ENCODE data around the gene MAPRE3. TPM values are rescaled to one million over a fixed set of nuclear protein-coding genes. Genes with fewer than 3 reads are reported as not detected.

Gene MAPRE3
- total and polyA plus RNA-seq, 2 donors (not counting 3 experiments of a cell fraction or from before 2014, with no cell fraction given): 4.4 to 6.1 TPM

DNA sequence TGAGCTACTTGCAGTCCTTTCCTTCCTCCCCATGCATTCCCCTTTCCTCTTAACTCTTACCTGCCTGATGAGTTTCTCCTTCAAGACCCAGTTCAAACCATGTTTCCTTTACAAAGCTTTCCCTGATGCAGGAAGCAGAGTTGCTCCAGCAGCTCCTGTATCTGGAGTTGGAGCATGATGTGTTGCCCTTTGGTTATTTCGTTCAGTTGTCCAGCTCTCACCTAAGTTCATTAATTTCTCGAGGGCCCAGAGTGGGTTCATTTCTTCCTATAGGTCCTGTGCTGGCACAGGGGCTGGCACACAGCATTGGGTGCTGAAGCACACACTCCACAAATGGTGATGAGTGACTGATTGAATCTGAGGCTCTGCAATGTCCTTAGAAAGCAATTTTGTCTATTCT is 39.3 kb downstream of the MAPRE3 start:
- Histone ChIP-seq H3K9me3 (replicated peaks; ENCODE audit: control insufficient read depth, insufficient read depth, low read length) (no peaks in the 10 kb centered on the region), H3K27ac (ENCODE audit: insufficient read depth, low read depth, low read length) (no peak overlapping the region), H3K4me2 (ENCODE audit: insufficient read depth, low read length) (no peak overlapping the region), H2AFZ (ENCODE audit: low read depth, low read length) (no peak overlapping the region), H3K36me3 (ENCODE audit: control insufficient read depth in 2 of 2, extremely low read depth in 1 of 2, insufficient read depth in 2 of 2, low read length in 2 of 2) (no peaks in the 10 kb centered on the region), H3K9me1 (replicated peaks; ENCODE audit: control insufficient read depth, extremely low read depth, insufficient read depth, low read length) (no peaks in the 10 kb centered on the region), H3K9ac (replicated peaks; ENCODE audit: extremely low read depth, insufficient read depth, low read length) (no peak overlapping the region), H3K79me2 (ENCODE audit: control insufficient read depth, insufficient read depth, low read length) (no peaks in the 10 kb centered on the region), H3K4me3 (replicated peaks in 1 of 3; ENCODE audit: insufficient read depth in 1 of 3, low read depth in 1 of 3, low read length in 3 of 3) (no peak overlapping the region), H4K20me1 (replicated peaks; ENCODE audit: control insufficient read depth, extremely low read depth, insufficient read depth, low read length) (no peaks in the 10 kb centered on the region), H3K4me1 (ENCODE audit: control insufficient read depth, extremely low read depth, insufficient read depth, low read length) (peaks cover 4% of the 10 kb centered on the region), H3K27me3 (ENCODE audit: control insufficient read depth in 2 of 2, insufficient read depth in 2 of 2, low read length in 2 of 2) (no peaks in the 10 kb centered on the region)
- no TSS peak for BruUV-seq (replicated peaks)
- no peak for DNase-seq (ENCODE audit: low read depth, low spot score)
- dilution Hi-C loops (cut with MboI; ENCODE audit: extremely low pct_ligation_motif_present, low sequenced_read_pairs): no loop called here
- no peak for TF ChIP-seq GATA2 (IDR thresholded peaks at IDR 0.05; ENCODE audit: insufficient read depth, insufficient read length, low read depth, low read length)
- no peak for TF ChIP-seq POLR2AphosphoS5 (IDR thresholded peaks at IDR 0.05; ENCODE audit: insufficient read depth, low read depth, low read length)
- no peak for FAIRE-seq
- ChIA-PET CTCF (interaction anchor here (0.6 to 4.9 kb wide), 8 partner anchors 19 to 284 kb away, joined by 3 to 46 read pairs (median 3); no protein-coding TSS in a partner anchor), POLR2A (no interaction called here)
- intact Hi-C loops (cut with micrococcal nuclease): no loop called here

GRCh38 chr2:27010139-27010538 is 39.7 kb downstream of the MAPRE3 start:
- Histone ChIP-seq H3K27me3 (ENCODE audit: control insufficient read depth in 2 of 2, insufficient read depth in 2 of 2, low read length in 2 of 2) (no peaks in the 10 kb centered on the region), H3K9me1 (replicated peaks; ENCODE audit: control insufficient read depth, extremely low read depth, insufficient read depth, low read length) (no peaks in the 10 kb centered on the region), H3K27ac (ENCODE audit: insufficient read depth, low read depth, low read length) (no peak overlapping the region), H3K4me1 (ENCODE audit: control insufficient read depth, extremely low read depth, insufficient read depth, low read length) (peaks cover 4% of the 10 kb centered on the region), H3K4me2 (ENCODE audit: insufficient read depth, low read length) (no peak overlapping the region), H2AFZ (ENCODE audit: low read depth, low read length) (no peak overlapping the region), H4K20me1 (replicated peaks; ENCODE audit: control insufficient read depth, extremely low read depth, insufficient read depth, low read length) (no peaks in the 10 kb centered on the region), H3K9ac (replicated peaks; ENCODE audit: extremely low read depth, insufficient read depth, low read length) (no peak overlapping the region), H3K9me3 (replicated peaks; ENCODE audit: control insufficient read depth, insufficient read depth, low read length) (no peaks in the 10 kb centered on the region), H3K79me2 (ENCODE audit: control insufficient read depth, insufficient read depth, low read length) (no peaks in the 10 kb centered on the region), H3K4me3 (replicated peaks in 1 of 3; ENCODE audit: insufficient read depth in 1 of 3, low read depth in 1 of 3, low read length in 3 of 3) (no peak overlapping the region), H3K36me3 (ENCODE audit: control insufficient read depth in 2 of 2, extremely low read depth in 1 of 2, insufficient read depth in 2 of 2, low read length in 2 of 2) (no peaks in the 10 kb centered on the region)
- DNase-seq (ENCODE audit: low read depth, low spot score) (no peak), FAIRE-seq (no peak)
- dilution Hi-C loops (cut with MboI; ENCODE audit: extremely low pct_ligation_motif_present, low sequenced_read_pairs): no loop called here
- BruUV-seq (replicated peaks): no TSS peak
- ChIA-PET CTCF (interaction anchor here (0.6 to 4.9 kb wide), 7 partner anchors 19 to 333 kb away, joined by 3 to 46 read pairs (median 3); no protein-coding TSS in a partner anchor), POLR2A (no interaction called here)
- intact Hi-C loops (cut with micrococcal nuclease): no loop called here
- no peak for TF ChIP-seq GATA2 (IDR thresholded peaks at IDR 0.05; ENCODE audit: insufficient read depth, insufficient read length, low read depth, low read length)
- no peak for TF ChIP-seq JUN (IDR thresholded peaks at IDR 0.05; ENCODE audit: borderline replicate concordance, insufficient read depth, insufficient read length, low read depth)
- TF ChIP-seq POLR2A (IDR thresholded peaks at IDR 0.05; ENCODE audit: low read depth, low read length): no peak
- no peak for TF ChIP-seq FOS (IDR thresholded peaks at IDR 0.05; ENCODE audit: borderline replicate concordance, insufficient read depth, low read length)
- no peak for TF ChIP-seq EZH2 (IDR thresholded peaks at IDR 0.05; ENCODE audit: borderline replicate concordance, low read depth, low read length, severe bottlenecking)
- TF ChIP-seq POLR2AphosphoS5 (IDR thresholded peaks at IDR 0.05; ENCODE audit: insufficient read depth, low read depth, low read length): no peak
- no peak for TF ChIP-seq MYC (IDR thresholded peaks at IDR 0.05; ENCODE audit: low read depth, low read length)
- TF ChIP-seq, protein P1, sequence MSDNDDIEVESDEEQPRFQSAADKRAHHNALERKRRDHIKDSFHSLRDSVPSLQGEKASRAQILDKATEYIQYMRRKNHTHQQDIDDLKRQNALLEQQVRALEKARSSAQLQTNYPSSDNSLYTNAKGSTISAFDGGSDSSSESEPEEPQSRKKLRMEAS (IDR thresholded peaks at IDR 0.05; ENCODE audit: insufficient read depth, insufficient read length): no peak

Data from endothelial cell of umbilical vein (primary cell).